HT-29 (cell line): ENCODE results near the gene SULF2. TPM values are rescaled to one million over a fixed set of nuclear protein-coding genes. Genes with fewer than 3 reads are reported as not detected.

ENCODE experiments used
- DNase-seq: peaks from one replicate; pipeline ENCODE4 v3.0.0-alpha.2; 2015; ENCODE audit warnings: low spot score
- total RNA-seq: library from RNA; depleted of rRNA; stranded (reverse); fragments of >200 nt; shearing (Covaris generic); gene quantifications from 2 replicates; pipeline ENCODE4 v1.2.3, GENCODE V29; 2014

The SULF2 gene
- total RNA-seq, 1 experiment from 2014 or later, result 147 TPM

GRCh38 chr20:47684306-47685080, 100.8 kb downstream of the SULF2 start:
- DNase-seq, result no peak

GRCh38 chr20:47682916-47683315, 102.4 kb downstream of the SULF2 start:
- DNase-seq, result no peak

GRCh38 chr20:47682028-47682783, 103.1 kb downstream of the SULF2 start:
- DNase-seq, result no peak

- no peak for DNase-seq
These were observed 104.3 kb downstream of the SULF2 start for GRCh38 chr20:47680804-47681529.

- no peak for DNase-seq
These were observed 105.8 kb downstream of the SULF2 start for GRCh38 chr20:47679462-47679861.

GRCh38 chr20:47678536-47678935, 106.7 kb downstream of the SULF2 start:
- no peak for DNase-seq

- peak; percentile 91 for DNase-seq
These were observed 107.4 kb downstream of the SULF2 start for GRCh38 chr20:47677635-47678453.

GRCh38 chr20:47676912-47677634, 108.2 kb downstream of the SULF2 start:
- DNase-seq, result no peak

- DNase-seq, result peak; percentile 17
These were observed 109.0 kb downstream of the SULF2 start for GRCh38 chr20:47676219-47676721.

- no peak for DNase-seq
These were observed 109.8 kb downstream of the SULF2 start for GRCh38 chr20:47675190-47676142.

- DNase-seq, result no peak
These were observed 110.6 kb downstream of the SULF2 start for GRCh38 chr20:47674686-47675085.

GRCh38 chr20:47674145-47674544, 111.1 kb downstream of the SULF2 start:
- DNase-seq, result no peak

- DNase-seq, result no peak
These were observed 111.7 kb downstream of the SULF2 start for GRCh38 chr20:47673671-47673955.

- DNase-seq, result no peak
These were observed 112.2 kb downstream of the SULF2 start for GRCh38 chr20:47672886-47673670.

- no peak for DNase-seq
These were observed 113.1 kb downstream of the SULF2 start for GRCh38 chr20:47672166-47672565.

- DNase-seq, result no peak
These were observed 114.4 kb downstream of the SULF2 start for GRCh38 chr20:47670913-47671312.

GRCh38 chr20:47669927-47670890, 115.1 kb downstream of the SULF2 start:
- DNase-seq, result no peak

GRCh38 chr20:47669489-47669888, 115.8 kb downstream of the SULF2 start:
- DNase-seq, result no peak
